ENCODE data around the gene HUNK.

The HUNK gene

GRCh38 chr21:31997191-31997590 lies 124.4 kb downstream of the HUNK start:
- TF ChIP-seq CTCF (IDR thresholded peaks at IDR 0.05; ENCODE audit: low read depth, low read length, missing control alignments): no peak
- DNase-seq (ENCODE audit: low read depth): no peak
- H3K4me3 ChIP-seq (ENCODE audit: low read depth, low read length): no peak overlapping the region
- in situ Hi-C loops (cut with HindIII; ENCODE audit: low sequenced_read_pairs): no loop called here

GRCh38 chr21:31999810-32000468 lies 127.1 kb downstream of the HUNK start:
- no peak overlapping the region for H3K4me3 ChIP-seq (ENCODE audit: low read depth, low read length)
- in situ Hi-C loops (cut with HindIII; ENCODE audit: low sequenced_read_pairs): no loop called here

GRCh38 chr21:32001390-32001789 lies 128.6 kb downstream of the HUNK start:
- DNase-seq (ENCODE audit: low read depth): peak; percentile 3
- no peak overlapping the region for H3K4me3 ChIP-seq (ENCODE audit: low read depth, low read length)
- in situ Hi-C loops (cut with HindIII; ENCODE audit: low sequenced_read_pairs): no loop called here
- TF ChIP-seq CTCF (IDR thresholded peaks at IDR 0.05; ENCODE audit: low read depth, low read length, missing control alignments): no peak

More at GRCh38 chr21:31999810-32000468, 127.1 kb downstream of the HUNK start:
- no peak for TF ChIP-seq CTCF (IDR thresholded peaks at IDR 0.05; ENCODE audit: low read depth, low read length, missing control alignments)
- no peak for DNase-seq (ENCODE audit: low read depth)

GRCh38 chr21:32003411-32003810 lies 130.6 kb downstream of the HUNK start:
- no peak overlapping the region for H3K4me3 ChIP-seq (ENCODE audit: low read depth, low read length)
- no peak for DNase-seq (ENCODE audit: low read depth)
- no peak for TF ChIP-seq CTCF (IDR thresholded peaks at IDR 0.05; ENCODE audit: low read depth, low read length, missing control alignments)
- in situ Hi-C loops (cut with HindIII; ENCODE audit: low sequenced_read_pairs): no loop called here

GRCh38 chr21:32004291-32004690 lies 131.5 kb downstream of the HUNK start:
- no peak for TF ChIP-seq CTCF (IDR thresholded peaks at IDR 0.05; ENCODE audit: low read depth, low read length, missing control alignments)
- H3K4me3 ChIP-seq (ENCODE audit: low read depth, low read length): no peak overlapping the region
- DNase-seq (ENCODE audit: low read depth): no peak
- in situ Hi-C loops (cut with HindIII; ENCODE audit: low sequenced_read_pairs): no loop called here

GRCh38 chr21:32007456-32007855 lies 134.6 kb downstream of the HUNK start:
- no peak for TF ChIP-seq CTCF (IDR thresholded peaks at IDR 0.05; ENCODE audit: low read depth, low read length, missing control alignments)
- in situ Hi-C loops (cut with HindIII; ENCODE audit: low sequenced_read_pairs): no loop called here
- no peak for DNase-seq (ENCODE audit: low read depth)
- no peak overlapping the region for H3K4me3 ChIP-seq (ENCODE audit: low read depth, low read length)

Data from astrocyte of the cerebellum (primary cell).